K562 (cell line): Measurements from ENCODE around the gene CLIC1. TPM values are rescaled to one million over a fixed set of nuclear protein-coding genes. Genes with fewer than 3 reads are reported as not detected.
A peak's percentile ranks its signal among the peaks of the same experiment; 100 is the strongest.

Source experiments
- BRCA1 ChIP-seq, 2 experiments: fragments of 450-650 bp in 1 of 2; sonication (generic) in 1 of 2; formaldehyde crosslinking in 1 of 2; IDR thresholded peaks; 2 replicates each; pipeline versions ENCODE4 v1.5.0 to v1.6.1; 2017 to 2020; ENCODE audit warnings: mild to moderate bottlenecking in 1 of 2, missing genetic modification reagents in 1 of 2
- NR2F6 ChIP-seq: fragments of 450-650 bp; formaldehyde crosslinking; IDR thresholded peaks from 2 replicates; pipeline ENCODE4 v1.4.0; 2020; ENCODE audit warnings: mild to moderate bottlenecking
- SP2 ChIP-seq: IDR thresholded peaks from 2 replicates; pipeline ENCODE4 v1.6.1; 2011; ENCODE audit warnings: mild to moderate bottlenecking, low read depth, low read length, moderate library complexity; ENCODE audit not compliant: poor library complexity, severe bottlenecking; ENCODE audit errors: extremely low read depth
- STAG1 ChIP-seq: sonication (generic); formaldehyde crosslinking; IDR thresholded peaks from 2 replicates; pipeline ENCODE4 v1.5.0; 2020; ENCODE audit warnings: missing genetic modification reagents, borderline replicate concordance
- THRAP3 ChIP-seq: fragments of 450-650 bp; IDR thresholded peaks from 2 replicates; pipeline ENCODE4 v1.6.1; 2016; ENCODE audit warnings: mild to moderate bottlenecking, inconsistent platforms, borderline replicate concordance
- XRCC5 ChIP-seq: fragments of 200-400 bp; formaldehyde crosslinking; IDR thresholded peaks from 2 replicates; pipeline ENCODE4 v1.6.1; 2017; ENCODE audit warnings: low read depth, mild to moderate bottlenecking, low read length
- ZNF165 ChIP-seq: fragments of 250-450 bp; sonication (Bioruptor Pico); IDR thresholded peaks from 2 replicates; pipeline ENCODE4 v1.4.0; 2020; ENCODE audit warnings: borderline replicate concordance
- polyA plus RNA-seq, 8 experiments: library from polyadenylated mRNA; depleted of rRNA in 4 of 8; stranded (reverse) in 5 of 8; unstranded in 3 of 8; fragments of >200 nt; fragmentation: Nextera tagmentation in 2 of 8; fragmentation: Illumina TruSeq in 1 of 8; extraction: Ambion mirVana in 2 of 8; extraction: Trizol in 1 of 8; gene quantifications; 2 replicates each; pipeline versions ENCODE4 v1.2.1 to v1.2.3, GENCODE V29; 2011 to 2014; ENCODE audit warnings: inconsistent platforms in 1 of 8, missing spikeins in 1 of 8
- total RNA-seq, 7 experiments: library from RNA; depleted of rRNA in 6 of 7; stranded (reverse); fragments of >200 nt in 6 of 7; fragmentation: Illumina TruSeq in 2 of 7; extraction: Trizol in 2 of 7; gene quantifications; 2 replicates each; pipeline versions ENCODE4 v1.2.1 to v1.2.3, GENCODE V29; 2011 to 2021; ENCODE audit warnings: low replicate concordance in 1 of 7
- TF ChIP-seq, protein P1 (sequence below): fragments of 450-650 bp; IDR thresholded peaks from 2 replicates; pipeline ENCODE4 v1.6.1; 2016; ENCODE audit warnings: borderline replicate concordance
- TF ChIP-seq, protein P2 (sequence below), 2 experiments: IDR thresholded peaks; 2 replicates each; pipeline ENCODE4 v1.6.1; 2012; ENCODE audit warnings: improper control_type of control experiment in 2 of 2, low read depth in 2 of 2, low read length in 2 of 2, borderline replicate concordance in 1 of 2
- TF ChIP-seq, protein P3 (sequence below): sonication (generic); formaldehyde crosslinking; IDR thresholded peaks from 2 replicates; pipeline ENCODE4 v1.8.0; 2022; ENCODE audit warnings: mild to moderate bottlenecking, missing genetic modification reagents
- TF ChIP-seq, protein P4 (sequence below), 2 experiments: fragments of 450-650 bp in 1 of 2; sonication (generic) in 1 of 2; formaldehyde crosslinking in 1 of 2; IDR thresholded peaks in 1 of 2; conservative IDR thresholded peaks in 1 of 2; 2 replicates each; pipeline versions ENCODE4 v1.6.1 to v1.8.1; 2016 to 2023; ENCODE audit warnings: mild to moderate bottlenecking in 2 of 2, moderate library complexity in 2 of 2, inconsistent platforms in 1 of 2, missing genetic modification reagents in 1 of 2
- TF ChIP-seq, protein P5 (sequence below), 3 experiments: fragments of 200-800 bp in 1 of 3; sonication (Bioruptor generic) in 1 of 3; sonication (generic) in 1 of 3; formaldehyde crosslinking in 1 of 3; IDR thresholded peaks; 2 replicates each; pipeline versions ENCODE4 v1.6.1 to v1.8.0; 2016 to 2022; ENCODE audit warnings: mild to moderate bottlenecking in 2 of 3, missing compliant biosample characterization in 2 of 3, missing genetic modification characterization in 2 of 3, missing genetic modification reagents in 1 of 3
- TF ChIP-seq, protein P6 (sequence below): fragments of 450-650 bp; IDR thresholded peaks from one replicate; pipeline ENCODE4 v1.6.1; 2018; ENCODE audit warnings: mild to moderate bottlenecking, moderate library complexity; ENCODE audit not compliant: partially characterized antibody

Gene CLIC1
- total and polyA plus RNA-seq, 9 of the 15 experiments (the other 6 are each of a cell fraction or from before 2014, with no cell fraction given) = 1,267 to 2,419 (median 1,808) TPM

DNA sequence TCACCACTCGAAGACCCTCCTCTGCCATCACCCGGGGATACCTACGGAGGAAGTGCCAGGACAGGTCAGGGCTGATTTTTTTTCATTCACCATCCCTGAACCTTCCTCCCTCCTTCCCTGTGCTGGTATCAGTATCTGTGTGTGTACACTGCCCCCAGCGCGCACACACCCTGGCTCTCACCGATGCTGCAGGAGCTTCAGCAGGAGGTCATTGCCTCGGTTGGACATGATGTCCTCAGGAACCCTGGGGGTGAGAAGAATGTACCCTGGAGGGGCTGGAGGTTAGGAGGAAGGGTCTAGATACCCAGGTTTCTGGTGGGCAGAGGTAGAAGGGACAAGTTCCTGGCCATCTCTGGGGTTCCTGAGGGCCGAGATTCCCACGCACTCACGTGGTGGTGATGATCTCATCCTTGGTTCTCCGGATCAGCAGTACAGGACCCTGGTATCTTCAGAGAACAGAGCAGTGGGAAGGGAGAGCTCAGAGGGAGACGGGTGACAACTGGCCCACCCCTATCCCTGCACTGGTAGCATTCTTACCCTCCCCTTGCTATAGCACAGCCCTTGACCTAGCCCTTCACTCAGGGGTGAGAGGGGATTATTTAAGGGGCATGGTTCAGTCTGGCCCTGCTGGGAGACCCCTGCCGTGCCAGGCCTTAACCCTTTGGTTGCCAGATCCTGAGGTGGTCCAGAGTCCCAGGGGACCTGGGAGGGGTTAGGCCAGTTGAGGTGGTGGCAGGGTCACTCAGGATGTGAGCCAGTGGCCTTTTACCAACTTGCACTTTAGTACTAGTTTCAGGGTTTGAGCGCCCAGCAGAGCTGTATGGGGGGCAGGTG lies 48.3 kb downstream of the CLIC1 start (continued):
- TF ChIP-seq, protein P1, sequence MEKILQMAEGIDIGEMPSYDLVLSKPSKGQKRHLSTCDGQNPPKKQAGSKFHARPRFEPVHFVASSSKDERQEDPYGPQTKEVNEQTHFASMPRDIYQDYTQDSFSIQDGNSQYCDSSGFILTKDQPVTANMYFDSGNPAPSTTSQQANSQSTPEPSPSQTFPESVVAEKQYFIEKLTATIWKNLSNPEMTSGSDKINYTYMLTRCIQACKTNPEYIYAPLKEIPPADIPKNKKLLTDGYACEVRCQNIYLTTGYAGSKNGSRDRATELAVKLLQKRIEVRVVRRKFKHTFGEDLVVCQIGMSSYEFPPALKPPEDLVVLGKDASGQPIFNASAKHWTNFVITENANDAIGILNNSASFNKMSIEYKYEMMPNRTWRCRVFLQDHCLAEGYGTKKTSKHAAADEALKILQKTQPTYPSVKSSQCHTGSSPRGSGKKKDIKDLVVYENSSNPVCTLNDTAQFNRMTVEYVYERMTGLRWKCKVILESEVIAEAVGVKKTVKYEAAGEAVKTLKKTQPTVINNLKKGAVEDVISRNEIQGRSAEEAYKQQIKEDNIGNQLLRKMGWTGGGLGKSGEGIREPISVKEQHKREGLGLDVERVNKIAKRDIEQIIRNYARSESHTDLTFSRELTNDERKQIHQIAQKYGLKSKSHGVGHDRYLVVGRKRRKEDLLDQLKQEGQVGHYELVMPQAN = no peak
- TF ChIP-seq, protein P2, sequence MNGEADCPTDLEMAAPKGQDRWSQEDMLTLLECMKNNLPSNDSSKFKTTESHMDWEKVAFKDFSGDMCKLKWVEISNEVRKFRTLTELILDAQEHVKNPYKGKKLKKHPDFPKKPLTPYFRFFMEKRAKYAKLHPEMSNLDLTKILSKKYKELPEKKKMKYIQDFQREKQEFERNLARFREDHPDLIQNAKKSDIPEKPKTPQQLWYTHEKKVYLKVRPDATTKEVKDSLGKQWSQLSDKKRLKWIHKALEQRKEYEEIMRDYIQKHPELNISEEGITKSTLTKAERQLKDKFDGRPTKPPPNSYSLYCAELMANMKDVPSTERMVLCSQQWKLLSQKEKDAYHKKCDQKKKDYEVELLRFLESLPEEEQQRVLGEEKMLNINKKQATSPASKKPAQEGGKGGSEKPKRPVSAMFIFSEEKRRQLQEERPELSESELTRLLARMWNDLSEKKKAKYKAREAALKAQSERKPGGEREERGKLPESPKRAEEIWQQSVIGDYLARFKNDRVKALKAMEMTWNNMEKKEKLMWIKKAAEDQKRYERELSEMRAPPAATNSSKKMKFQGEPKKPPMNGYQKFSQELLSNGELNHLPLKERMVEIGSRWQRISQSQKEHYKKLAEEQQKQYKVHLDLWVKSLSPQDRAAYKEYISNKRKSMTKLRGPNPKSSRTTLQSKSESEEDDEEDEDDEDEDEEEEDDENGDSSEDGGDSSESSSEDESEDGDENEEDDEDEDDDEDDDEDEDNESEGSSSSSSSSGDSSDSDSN (IDR thresholded peaks at IDR 0.05; ENCODE audit: borderline replicate concordance in 1 of 2, low read depth in 2 of 2, low read length in 2 of 2) = no peak
- TF ChIP-seq XRCC5 (0 out of 2 replicates have a peak, but pooled peaks have one; percentile 22), SP2 (no peak), THRAP3 (no peak), NR2F6 (CRISPR knock-in tag) (no peak), STAG1 (0 out of 2 replicates have a peak, but pooled peaks have one; percentile 6), BRCA1 (IDR thresholded peaks at IDR 0.05) (no peak), BRCA1 (CRISPR knock-in tag; IDR thresholded peaks at IDR 0.05) (0 out of 2 replicates have a peak, but pooled peaks have one; percentile 78), ZNF165 (CRISPR knock-in tag) (no peak)
- TF ChIP-seq, protein P3, sequence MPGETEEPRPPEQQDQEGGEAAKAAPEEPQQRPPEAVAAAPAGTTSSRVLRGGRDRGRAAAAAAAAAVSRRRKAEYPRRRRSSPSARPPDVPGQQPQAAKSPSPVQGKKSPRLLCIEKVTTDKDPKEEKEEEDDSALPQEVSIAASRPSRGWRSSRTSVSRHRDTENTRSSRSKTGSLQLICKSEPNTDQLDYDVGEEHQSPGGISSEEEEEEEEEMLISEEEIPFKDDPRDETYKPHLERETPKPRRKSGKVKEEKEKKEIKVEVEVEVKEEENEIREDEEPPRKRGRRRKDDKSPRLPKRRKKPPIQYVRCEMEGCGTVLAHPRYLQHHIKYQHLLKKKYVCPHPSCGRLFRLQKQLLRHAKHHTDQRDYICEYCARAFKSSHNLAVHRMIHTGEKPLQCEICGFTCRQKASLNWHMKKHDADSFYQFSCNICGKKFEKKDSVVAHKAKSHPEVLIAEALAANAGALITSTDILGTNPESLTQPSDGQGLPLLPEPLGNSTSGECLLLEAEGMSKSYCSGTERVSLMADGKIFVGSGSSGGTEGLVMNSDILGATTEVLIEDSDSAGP (CRISPR knock-in tag) = no peak
- TF ChIP-seq, protein P4, sequence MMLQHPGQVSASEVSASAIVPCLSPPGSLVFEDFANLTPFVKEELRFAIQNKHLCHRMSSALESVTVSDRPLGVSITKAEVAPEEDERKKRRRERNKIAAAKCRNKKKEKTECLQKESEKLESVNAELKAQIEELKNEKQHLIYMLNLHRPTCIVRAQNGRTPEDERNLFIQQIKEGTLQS (IDR thresholded peaks at IDR 0.05) = peak; percentile 73
- TF ChIP-seq, protein P4 (CRISPR knock-in tag; conservative IDR thresholded peaks at IDR 0.05) = no peak
- TF ChIP-seq, protein P5, sequence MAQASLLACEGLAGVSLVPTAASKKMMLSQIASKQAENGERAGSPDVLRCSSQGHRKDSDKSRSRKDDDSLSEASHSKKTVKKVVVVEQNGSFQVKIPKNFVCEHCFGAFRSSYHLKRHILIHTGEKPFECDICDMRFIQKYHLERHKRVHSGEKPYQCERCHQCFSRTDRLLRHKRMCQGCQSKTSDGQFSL (CRISPR knock-in tag; IDR thresholded peaks at IDR 0.05) = 0 out of 2 replicates have a peak, but pooled peaks have one; percentile 20
- TF ChIP-seq, protein P5 (tag; IDR thresholded peaks at IDR 0.05) = no peak
- TF ChIP-seq, protein P6, sequence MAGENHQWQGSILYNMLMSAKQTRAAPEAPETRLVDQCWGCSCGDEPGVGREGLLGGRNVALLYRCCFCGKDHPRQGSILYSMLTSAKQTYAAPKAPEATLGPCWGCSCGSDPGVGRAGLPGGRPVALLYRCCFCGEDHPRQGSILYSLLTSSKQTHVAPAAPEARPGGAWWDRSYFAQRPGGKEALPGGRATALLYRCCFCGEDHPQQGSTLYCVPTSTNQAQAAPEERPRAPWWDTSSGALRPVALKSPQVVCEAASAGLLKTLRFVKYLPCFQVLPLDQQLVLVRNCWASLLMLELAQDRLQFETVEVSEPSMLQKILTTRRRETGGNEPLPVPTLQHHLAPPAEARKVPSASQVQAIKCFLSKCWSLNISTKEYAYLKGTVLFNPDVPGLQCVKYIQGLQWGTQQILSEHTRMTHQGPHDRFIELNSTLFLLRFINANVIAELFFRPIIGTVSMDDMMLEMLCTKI = no peak
